Fibroblast of villous mesenchyme (primary cell): ENCODE measurements around the gene LY6G6D. TPM values are rescaled to one million over a fixed set of nuclear protein-coding genes. Genes with fewer than 3 reads are reported as not detected.
A peak's percentile ranks its signal among the peaks of the same experiment; 100 is the strongest.

ENCODE experiments used
- DNase-seq: peaks from one replicate; pipeline ENCODE4 v3.0.0-alpha.2; 2010; ENCODE audit warnings: low read depth
- H3K4me3 ChIP-seq: 2 replicates; pipeline ENCODE4 v1.5.1; 2011; ENCODE audit warnings: low read depth, mild to moderate bottlenecking, low read length
- total RNA-seq: library from RNA; depleted of rRNA; stranded (reverse); fragments of >200 nt; gene quantifications from 2 replicates; pipeline ENCODE4 v1.2.3, GENCODE V29; 2012
- TF ChIP-seq, protein P1 (sequence below): IDR thresholded peaks from 2 replicates; pipeline ENCODE4 v1.5.1; 2012; ENCODE audit warnings: low read depth, mild to moderate bottlenecking, low read length; ENCODE audit not compliant: insufficient read depth

The LY6G6D gene
- total RNA-seq, 1 donor: not detected

DNA sequence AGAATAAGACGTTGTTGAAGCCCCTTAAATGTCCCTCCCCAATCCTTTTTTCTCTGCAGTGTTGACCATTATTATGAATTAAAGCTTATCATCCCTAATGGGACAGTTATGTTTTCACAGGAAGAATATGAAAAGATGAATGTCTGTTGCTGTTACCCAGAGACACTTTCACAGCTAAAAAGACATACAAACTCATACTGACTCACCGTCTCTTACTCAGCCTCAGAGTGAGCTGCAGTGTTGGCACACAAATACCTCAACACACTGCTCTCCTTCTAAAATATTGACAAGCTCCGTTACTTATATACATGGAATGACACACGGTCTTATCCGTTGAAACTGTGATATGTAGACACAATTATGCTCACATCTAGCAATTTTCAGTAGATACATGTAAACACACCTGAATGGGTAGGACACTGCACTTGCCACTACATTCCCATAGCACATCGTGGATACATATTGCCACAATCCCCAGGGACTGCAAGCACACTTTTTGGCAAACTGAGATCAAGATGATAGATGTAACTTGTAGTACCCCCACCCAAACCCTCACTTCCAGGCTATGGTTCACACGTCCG is 37.7 kb downstream of the LY6G6D start:
- H3K4me3 ChIP-seq: no peak overlapping the region
- TF ChIP-seq, protein P1, sequence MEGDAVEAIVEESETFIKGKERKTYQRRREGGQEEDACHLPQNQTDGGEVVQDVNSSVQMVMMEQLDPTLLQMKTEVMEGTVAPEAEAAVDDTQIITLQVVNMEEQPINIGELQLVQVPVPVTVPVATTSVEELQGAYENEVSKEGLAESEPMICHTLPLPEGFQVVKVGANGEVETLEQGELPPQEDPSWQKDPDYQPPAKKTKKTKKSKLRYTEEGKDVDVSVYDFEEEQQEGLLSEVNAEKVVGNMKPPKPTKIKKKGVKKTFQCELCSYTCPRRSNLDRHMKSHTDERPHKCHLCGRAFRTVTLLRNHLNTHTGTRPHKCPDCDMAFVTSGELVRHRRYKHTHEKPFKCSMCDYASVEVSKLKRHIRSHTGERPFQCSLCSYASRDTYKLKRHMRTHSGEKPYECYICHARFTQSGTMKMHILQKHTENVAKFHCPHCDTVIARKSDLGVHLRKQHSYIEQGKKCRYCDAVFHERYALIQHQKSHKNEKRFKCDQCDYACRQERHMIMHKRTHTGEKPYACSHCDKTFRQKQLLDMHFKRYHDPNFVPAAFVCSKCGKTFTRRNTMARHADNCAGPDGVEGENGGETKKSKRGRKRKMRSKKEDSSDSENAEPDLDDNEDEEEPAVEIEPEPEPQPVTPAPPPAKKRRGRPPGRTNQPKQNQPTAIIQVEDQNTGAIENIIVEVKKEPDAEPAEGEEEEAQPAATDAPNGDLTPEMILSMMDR: no peak
- DNase-seq: peak; percentile 45

DNA sequence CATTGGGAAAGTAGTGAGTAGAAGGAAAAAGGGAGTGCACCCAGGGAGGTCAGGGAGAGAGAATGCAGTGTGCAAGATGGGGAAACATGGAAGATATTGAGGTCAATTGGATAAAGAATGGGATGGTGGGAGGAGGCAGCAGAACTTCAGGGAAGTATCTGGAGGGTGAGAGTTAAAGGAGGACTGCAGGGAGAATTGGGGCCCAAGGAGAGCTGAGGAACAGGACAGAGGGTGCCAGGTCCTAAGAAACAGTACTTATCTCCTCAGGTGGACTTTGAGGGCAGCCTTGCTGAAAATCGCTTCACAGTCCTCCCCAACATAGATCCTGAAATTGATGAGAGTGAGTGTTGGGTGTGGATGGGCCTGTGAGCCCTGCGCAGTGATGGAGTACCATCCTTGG is 43.1 kb downstream of the LY6G6D start:
- no peak for DNase-seq
- no peak overlapping the region for H3K4me3 ChIP-seq
- TF ChIP-seq, protein P1: no peak

DNA sequence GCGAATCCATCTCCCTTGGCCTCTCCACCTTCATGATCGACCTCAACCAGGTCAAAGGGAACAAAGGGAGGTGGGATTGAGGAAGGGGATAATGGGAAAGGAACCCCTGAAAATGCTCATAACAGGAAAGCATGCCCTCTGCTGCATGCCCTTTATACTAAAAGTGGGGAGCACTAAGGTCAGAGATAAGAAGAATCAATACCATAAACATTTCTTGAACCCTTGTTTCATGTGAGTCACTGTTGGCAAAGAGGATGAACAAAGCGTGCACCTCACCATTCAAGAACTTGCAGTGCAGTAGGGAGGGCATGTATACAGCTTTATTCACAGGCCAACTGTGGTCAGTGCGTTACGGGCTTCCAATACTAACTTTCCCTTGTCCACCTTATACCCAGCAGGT is 45.6 kb downstream of the LY6G6D start:
- TF ChIP-seq, protein P1: no peak
- no peak overlapping the region for H3K4me3 ChIP-seq
- no peak for DNase-seq

DNA sequence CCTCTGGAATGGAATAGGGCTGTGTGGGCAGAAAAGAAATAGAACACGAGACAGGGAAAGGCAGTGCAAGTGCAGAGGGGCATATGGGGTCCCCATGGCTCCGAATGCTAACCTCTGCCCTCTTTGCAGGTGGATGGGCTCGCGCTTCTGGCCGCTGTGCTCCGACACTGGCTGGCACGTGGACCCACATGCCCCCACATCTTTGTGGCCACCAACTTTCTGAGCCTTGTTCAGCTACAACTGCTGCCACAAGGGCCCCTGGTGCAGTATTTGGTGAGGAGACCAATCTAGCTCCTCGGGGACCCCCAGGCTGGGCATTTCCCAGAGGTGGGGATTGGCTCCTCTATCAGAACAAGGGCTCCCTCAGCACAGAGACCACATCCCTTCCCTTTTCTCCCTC is 46.2 kb downstream of the LY6G6D start:
- TF ChIP-seq, protein P1: no peak
- no peak overlapping the region for H3K4me3 ChIP-seq
- DNase-seq: no peak

DNA sequence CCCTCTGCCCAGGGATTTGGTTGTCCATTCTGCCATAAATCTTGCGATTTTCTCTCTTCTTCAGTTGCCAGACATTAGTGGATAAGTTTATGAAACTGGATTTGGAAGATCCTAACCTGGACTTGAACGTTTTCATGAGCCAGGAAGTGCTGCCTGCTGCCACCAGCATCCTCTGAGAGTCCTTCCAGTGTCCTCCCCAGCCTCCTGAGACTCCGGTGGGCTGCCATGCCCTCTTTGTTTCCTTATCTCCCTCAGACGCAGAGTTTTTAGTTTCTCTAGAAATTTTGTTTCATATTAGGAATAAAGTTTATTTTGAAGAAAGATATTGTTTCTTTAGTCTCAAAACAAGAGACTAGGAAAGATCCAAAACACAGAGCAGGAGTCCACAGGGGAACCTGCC is 47.2 kb downstream of the LY6G6D start, which contains the start of gene SAPCD1:
TSS of gene SAPCD1 (plus strand) at position 301 of the 400 bp plus-strand sequence. CDS start 399 bp downstream, outside the sequence.
- TF ChIP-seq, protein P1: no peak
- no peak within 1 kb of the TSS for H3K4me3 ChIP-seq
- no peak for DNase-seq

DNA sequence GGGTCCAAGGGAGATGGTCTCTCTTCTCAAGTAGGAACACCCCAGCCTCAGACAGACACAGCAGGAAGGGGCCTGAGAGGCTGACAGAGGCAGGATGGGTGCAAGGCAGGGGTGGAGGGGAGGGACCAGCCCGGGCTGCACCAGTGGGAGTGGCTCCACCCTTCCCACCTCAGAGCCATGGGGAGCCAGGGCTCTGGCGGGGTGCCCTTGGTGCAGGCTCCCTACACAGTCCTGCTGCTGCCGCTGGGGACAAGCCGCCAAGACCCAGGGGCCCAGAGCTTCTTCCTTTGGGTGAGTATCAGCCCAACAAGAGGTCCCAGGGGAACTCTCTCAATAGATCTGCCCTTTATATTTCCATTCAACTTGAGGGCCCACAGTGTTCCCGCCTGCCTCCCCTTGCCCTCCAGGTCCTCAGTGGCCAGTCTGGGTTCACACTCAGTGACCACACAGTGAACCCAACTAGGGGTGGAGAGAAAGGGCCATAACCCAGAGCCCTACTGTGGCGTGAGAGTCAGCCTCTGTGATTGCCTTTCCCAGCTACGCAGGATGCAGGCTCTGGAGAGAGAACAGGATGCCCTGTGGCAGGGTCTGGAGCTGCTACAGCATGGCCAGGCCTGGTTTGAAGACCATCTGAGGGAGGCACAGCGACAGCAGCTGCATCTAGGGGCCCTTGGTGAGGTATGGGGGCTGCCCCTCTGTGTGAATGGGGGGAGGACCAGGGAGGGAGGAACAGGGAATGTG is 47.9 kb downstream of the LY6G6D start:
- TF ChIP-seq, protein P1: no peak
- H3K4me3 ChIP-seq: no peak overlapping the region
- no peak for DNase-seq
